T-helper 9 cell (primary cell): ENCODE measurements around the gene AMOTL1.
"Not testable (repeated sequence)": the region's sequence is repeated elsewhere in the genome, so short reads cannot be mapped to it uniquely, and the experiment has no call there.

Experiments
- DNase-seq: peaks from one replicate; pipeline ENCODE4 v3.0.0-alpha.2; 2020

The AMOTL1 gene

DNA sequence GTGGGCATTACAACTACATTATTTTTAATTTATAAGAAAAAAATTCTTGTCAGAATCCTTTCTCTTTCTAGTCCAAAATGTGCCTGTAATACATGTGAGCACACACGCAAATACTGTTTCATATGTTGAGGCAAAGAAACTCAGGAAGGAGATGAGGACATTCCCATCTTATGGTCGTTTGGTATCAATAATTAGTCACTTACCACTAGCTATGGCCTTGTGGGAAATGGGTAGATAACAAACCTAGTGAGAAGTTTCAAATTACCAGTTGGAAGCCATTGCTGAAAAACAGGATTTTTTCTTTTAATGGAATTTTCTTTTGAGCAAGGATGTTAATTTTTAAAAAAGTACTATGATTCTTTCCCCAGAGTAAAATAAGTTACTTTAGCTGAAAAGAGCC lies 25.7 kb downstream of the AMOTL1 start:
- DNase-seq: no peak

DNA sequence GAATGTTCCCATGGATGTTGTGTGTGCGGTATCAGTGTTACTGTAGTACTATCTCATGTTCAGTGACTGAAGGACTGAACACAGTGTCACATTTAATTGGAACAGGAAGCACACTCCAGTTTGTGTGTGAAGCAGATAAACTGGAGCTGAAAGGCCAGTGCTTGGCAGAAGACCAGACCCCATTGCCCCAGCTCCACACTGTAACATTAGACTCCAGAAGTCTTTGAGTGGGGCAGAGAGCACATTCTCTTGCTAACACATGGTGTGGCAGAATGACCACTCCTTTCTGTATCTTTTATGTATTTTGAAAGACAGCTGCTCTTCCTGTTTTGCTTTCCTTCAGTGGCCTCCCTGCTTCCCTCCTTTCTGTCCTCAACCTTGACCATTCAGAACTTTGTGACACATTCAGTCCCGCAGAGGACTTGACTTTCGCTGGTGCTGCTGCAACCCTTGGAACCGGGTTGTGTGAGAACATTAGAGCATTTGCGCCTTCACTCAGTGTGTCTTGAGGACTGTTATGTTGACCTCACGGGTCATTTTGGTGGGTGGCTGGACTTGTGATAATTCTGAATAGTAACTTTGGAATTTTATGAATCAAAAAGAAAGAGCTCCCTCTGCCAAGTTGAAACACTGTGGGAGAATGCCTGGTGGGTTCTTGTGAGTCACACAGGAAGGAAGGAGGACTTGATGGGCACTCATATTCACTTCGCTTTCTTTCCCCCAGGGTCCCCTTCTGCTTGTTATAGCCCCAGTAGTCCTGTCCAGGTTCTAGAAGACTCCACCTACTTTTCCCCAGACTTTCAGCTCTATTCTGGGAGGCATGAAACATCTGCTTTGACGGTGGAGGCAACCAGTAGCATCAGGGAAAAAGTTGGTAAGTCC lies 26.4 kb downstream of the AMOTL1 start:
- no peak for DNase-seq

DNA sequence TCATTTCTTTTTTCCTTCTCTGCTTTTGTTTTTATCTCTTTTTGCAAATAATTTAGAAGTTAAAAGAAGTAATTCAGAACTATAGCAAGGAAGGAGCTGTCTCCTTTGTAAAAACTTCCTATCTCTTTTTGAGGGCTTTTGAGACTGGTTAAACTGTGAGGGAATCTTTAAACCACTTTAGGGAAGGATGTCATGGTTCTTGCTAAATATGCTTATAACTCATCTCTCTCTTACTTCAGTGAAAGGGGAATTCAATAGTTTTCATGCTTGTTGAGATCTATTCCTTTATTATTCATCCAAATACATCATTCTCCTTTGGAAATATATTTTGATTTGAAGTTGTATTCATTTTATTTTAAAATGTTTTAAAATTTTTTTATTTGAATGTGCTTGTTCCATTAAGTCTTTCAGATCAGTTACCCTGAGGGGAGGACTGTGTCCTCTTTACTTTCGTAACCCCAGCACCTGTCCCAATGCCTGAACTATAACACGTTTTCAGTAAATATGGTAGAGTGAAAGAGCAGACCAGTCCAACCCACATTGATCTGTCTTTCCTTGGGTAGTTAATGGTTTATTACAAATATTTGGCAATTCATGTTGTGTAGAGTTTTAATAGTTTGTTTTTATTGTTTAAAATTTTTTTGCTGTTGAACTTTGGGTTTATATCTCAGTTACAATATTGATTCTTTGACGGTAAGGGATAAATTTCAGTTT lies 27.5 kb downstream of the AMOTL1 start:
- DNase-seq: no peak

DNA sequence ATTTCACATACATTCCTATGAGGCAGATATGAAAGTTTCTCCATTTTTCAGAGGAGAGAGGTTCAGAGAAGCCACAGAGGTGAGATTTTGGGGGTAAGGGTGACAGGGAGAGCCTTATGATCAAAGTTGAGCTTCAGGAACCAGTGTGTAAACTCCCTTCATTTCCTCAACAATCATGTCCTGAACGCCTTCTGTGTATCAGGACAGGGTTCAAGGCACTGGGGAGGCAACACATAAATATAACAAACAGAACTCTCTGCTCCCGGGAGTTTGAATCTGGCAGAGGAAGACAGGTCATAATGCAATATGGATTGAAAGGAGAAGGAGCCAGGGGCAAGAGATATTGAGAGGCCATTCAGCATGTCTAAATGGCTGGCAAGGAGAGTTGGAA lies 28.0 kb downstream of the AMOTL1 start:
- no peak for DNase-seq

DNA sequence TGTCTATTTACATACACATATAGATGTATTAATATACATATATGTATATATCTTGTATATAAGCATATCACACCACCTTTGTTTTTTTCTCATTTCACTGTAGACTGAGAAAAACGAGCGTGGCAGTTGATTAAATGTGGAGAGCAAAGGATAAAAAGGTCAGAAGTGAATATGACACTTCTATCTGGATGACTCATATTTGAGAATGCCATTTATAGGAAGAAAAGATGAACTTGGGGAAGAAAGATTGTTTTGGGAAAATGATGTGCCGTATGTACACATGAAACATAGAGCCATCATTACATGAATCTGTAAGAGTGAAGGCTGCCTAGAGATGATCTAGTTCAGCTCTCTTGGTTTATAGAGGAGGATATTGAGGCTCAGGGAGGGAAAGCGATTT lies 28.7 kb downstream of the AMOTL1 start:
- DNase-seq: no peak

DNA sequence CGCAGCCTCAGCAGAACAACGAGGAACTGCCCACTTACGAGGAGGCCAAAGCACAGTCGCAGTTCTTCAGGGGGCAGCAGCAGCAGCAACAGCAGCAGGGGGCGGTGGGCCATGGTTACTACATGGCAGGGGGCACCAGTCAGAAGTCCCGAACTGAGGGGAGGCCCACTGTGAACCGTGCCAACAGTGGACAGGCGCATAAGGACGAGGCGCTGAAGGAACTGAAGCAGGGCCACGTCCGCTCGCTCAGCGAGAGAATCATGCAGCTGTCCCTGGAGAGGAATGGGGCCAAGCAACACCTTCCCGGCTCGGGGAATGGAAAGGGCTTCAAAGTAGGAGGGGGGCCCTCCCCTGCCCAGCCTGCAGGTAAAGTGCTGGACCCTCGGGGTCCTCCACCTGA lies 31.6 kb downstream of the AMOTL1 start:
- no peak for DNase-seq

DNA sequence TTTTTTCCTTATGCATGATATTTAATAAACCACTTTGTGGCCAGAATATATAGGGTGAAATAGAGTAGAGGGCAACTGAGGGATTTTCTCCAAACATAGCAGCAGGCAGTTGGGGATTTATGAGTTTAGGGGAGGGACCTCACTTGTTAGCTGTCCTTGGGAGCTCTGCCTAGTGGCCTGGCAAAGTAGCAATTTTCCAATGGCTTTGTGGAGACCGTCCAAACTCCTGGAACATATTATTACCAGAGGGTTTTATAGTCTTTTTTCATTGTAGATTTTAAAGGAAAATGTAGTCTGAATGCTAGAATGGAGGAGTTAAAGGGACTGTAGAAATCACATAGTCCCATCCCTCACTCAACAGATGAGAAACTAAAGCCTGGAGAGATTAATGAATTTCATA lies 32.3 kb downstream of the AMOTL1 start:
- DNase-seq: no peak

DNA sequence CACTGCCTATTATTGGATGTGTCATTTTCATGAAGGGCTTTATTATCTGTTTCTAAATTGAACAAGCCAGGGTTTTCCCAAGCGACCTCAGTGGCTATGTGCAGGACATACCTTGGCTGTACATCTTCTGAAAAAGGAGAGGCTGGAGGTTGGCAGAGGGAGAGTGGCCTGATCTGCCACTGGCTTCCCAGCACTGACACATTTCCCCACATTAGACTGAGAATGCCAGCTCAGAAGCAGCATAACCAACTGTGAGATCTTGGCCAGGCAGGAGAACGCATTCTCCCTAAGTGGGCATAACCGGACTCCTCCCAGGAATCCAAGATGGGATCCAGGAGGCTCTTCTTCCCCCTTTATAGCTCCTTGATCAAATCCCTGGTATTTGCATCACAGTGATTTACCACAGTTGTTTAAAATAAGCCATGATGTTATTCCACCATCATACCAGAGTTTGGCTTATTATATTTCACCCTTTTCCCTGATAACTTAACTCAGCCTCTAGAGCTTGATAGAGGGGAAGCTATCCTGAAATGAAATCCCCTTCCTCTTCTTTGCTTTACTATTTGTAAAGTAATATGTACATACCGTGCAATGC lies 33.8 kb downstream of the AMOTL1 start:
- no peak for DNase-seq

DNA sequence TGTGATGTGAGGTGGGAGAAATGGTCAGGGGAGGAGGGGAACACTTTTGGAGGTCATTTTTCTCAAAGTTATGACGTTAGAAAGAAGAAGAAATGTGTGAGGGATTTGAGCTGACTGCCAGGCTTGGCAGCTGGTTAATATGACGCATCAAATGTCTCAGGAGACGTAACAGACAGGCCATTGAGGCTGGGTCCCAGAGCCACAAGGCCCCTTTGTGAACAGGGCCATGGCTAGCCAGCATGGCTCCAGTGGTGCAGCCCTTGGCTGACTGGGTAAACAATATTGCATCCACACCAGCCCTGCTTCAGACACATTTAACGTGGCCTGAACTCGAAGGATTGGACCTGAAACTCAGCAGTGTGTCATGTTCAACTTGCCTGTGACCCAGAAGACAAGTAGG lies 34.3 kb downstream of the AMOTL1 start:
- DNase-seq: no peak

DNA sequence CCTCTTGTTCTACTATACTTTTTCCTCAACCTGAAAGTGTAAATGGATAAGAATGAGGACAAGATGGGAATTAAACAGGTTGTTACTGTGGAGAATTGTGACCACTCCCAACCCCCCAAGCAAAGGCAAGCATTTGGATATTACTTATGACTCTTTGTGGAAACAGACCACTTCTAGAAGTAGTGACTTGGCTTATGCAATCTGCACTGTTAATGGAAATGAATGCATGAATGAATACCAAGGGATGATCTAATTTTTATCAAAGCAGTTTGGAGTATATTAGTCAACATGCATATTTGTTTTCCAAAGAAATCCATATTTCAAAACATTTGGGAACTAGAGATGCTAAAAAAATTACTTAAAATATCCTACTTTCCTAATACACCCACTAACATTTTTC lies 35.3 kb downstream of the AMOTL1 start:
- no peak for DNase-seq

DNA sequence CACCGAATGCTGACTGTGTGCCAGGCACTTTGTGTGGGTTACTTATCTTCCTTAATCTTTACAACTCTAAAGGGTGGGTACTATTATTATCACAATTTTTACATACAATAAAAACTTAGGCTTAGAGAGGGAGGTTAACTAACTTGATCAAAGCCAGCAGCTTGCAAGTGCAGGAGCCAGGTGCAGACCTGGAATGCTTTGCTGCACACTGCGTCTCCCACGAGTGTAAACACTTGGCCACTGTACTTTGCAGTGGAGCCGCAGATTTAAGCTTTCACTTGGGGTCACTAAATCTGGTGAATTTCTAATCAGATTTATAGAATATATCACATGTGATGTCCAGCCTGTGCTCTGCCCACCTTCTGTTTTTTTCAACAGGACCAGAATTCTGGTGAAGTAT lies 36.7 kb downstream of the AMOTL1 start:
- no peak for DNase-seq

DNA sequence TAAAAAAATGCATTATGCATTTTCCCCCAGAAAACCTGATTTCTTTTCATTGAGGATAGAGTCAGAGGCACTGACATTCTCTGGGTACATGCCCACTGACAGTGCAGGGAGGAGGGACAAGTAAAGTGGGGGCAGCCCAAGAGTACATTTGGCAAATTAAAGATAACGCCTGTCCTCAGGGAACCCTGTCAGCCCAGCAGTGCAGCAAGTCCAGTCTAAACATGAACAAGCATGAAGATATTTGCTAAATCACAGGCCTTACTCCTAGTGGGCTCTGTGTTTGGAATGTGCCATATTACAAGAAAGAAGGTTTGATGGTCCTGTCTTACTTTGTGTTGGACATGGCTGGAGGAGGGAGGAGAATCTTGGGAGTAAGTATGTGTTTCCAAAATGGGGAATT lies 37.9 kb downstream of the AMOTL1 start:
- no peak for DNase-seq

DNA sequence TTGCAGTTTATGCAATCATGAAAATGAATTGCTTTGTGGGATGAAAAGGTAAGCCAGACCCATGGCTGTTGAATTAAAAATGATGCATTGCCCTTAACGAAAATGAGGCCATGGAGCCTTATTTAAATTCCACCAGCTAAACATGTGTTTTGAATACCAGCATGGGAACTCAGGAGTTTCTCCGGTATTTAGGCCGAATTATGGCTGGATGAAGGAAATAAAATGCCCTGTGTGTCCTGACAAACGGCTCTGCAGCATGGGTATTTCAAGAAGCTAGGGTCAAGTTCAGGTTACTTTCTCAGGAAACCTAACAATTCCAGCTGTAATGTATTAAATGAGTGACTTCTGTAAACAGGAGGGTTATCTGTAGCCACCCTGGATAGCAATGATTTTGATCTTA lies 38.3 kb downstream of the AMOTL1 start:
- no peak for DNase-seq

DNA sequence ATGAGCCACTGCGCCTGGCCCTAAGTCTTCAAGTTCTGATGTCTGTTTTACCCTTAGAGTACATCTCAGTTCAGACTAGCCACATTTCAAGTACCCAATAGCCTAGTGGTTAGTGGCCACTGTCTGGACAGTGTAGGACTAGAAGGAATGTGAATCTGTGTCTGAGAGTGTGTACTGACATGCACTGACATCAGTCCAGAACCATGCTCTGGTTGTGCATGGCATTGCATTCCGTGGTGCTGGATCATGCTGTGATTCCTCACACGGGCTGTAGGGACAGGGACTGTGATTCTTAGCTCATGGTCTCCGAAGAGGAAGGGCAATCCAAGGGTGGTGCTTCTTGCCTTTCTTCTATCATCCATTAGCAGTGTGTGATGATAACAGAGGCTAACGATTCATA lies 41.1 kb downstream of the AMOTL1 start:
- DNase-seq: no peak

DNA sequence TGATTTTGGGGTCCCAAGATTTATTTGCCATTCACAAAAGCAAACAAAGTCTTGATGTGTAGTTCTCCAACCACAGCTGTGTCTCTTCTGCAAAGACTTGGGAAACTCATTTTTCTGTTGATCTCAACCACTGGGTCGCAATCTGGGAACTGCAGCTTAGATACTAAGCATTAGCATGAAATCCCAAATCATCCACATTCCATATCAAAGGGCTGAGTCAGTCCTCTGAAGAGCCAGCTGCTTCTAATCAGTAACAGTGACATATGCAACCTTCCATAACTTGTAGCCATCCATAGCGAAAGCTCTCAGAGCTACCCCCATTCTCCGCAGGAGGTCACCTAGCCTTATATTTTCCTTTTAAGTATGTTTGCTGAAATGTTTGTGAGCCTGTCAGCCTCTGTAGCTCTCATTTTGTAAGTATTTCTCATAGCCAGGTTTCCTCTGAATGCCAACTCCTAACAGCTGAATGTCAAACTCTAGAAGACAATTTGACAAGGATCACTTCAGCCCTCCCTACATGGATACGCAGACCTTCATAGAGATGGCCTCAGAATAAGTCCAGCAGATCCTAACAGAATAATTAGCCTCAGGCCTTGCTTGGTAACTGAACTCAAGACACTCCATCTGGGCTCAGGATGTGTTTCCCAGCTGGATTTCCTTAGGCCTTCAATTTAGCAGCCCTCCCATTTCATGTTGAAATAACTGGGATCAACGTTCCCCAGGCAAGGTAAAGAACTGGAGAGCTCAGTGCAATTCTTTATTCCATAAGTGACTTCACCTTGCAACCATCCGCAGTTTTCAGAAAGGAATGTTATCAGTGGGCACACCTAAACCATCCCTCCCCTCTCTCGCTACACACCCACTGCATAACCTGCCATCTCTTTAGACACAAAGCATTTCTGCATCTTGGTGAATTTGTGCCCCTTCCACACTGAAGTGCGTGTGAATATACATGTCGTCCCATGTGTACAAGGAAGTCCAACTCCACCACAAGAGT lies 44.9 kb downstream of the AMOTL1 start:
- DNase-seq: not testable (repeated sequence)

DNA sequence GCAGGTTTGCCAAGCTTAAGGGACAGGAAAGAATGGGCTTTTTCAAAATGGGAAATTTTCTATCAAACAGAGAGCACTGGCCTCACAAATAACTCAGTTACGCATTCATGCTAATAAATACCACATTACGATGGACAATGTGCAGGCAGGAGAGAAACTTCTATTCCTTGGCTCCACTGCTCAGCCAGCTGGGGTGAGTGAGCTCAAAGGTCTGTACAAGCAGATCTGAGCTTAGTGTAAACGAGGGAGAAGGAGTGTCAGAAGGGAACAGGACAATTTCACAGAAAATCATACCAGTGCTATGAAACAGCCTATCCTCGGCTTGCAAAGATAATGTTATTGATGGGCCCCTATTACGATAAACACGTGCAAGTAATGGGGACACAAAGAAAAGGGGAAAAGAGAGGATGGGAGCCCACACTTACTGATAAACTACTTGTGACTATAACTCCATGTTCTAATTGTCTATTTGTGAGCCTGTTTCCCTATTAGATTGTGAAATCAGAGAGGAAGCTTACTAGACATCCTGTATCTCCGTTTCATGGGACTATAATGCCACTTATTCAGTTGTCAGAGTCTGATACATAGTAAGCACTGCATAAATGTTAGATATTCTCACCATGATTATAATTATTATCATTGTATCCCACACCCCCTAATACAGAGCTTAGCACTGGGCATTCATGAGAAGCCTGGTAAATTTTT lies 46.3 kb downstream of the AMOTL1 start:
- DNase-seq: no peak

DNA sequence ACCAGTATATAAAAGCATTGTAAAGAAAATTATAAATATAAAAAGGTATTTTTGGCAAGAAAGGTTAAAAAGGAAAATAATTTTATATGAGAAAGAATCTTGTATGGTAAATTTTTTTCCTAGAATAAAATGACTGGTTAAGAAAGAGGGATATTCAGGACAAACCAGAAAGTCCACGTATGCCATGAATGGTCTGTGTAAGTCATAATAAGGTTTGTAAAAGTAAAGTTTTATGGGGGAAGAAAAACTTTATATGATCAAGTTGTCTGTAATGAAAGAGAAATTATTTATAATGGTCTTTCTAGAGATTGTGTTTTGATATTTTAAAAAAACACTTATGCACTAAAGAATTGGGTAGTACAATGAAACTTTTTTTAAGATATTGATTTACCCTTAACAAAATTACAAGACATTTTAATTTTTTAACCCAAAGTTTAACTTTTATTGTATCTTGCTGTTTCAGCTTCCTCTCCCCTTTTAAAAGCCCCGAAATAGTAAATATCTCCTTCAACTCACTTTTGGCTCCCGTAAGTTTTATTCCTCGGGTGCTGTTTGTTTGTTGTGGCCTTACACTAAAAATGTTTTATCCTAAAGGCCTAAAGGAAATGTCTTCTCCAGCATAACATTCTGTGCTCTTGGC lies 47.7 kb downstream of the AMOTL1 start:
- DNase-seq: no peak

DNA sequence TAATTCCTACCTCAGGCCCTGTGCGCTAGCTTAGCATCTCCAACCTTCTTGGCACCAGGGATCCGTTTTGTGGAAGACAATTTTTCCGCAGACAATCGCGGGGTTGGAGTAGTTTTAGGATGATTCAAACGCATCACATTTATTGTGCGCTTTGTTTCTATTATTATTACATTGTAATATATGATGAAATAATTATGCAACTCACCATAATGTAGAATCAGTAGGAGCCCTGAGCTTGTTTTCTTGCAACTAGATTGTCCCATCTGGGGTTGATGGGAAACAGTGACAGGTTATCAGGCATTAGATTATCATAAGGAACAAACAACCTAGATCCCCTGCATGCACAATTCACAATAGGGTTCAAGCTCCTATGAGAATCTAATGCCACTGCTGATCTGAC lies 52.3 kb downstream of the AMOTL1 start:
- DNase-seq: no peak

DNA sequence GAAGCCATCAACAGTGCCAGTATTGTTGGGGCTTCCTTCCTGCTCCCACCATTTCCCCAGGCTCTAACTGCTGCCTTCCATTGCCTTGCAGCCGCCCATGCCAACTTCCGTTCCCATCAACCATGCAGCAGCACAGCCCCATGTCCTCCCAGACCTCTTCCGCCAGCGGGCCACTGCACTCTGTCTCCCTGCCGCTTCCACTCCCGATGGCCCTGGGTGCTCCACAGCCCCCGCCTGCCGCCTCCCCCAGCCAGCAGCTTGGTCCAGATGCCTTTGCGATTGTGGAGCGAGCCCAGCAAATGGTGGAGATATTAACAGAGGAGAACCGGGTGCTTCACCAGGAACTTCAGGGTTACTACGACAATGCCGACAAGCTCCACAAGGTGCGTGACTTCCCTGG lies 53.3 kb downstream of the AMOTL1 start:
- DNase-seq: no peak

DNA sequence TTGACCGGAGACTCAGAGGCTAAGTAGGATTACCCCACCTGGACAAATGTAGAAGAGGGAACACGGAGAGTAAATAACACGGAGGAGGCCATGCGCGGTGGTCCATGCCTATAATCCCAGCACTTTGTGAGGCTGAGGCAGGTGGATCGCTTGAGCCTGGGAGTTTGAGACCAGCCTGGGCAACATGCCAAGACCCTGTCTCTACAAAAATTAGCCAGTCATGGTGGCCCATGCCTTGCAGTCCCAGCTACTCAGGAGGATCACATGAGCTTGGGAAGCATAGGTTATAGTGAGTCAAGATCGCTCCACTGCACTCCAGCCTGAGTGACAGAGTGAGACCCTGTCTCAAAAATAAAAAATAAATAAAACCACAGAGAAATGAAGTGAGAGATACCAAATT lies 53.9 kb downstream of the AMOTL1 start:
- no peak for DNase-seq

DNA sequence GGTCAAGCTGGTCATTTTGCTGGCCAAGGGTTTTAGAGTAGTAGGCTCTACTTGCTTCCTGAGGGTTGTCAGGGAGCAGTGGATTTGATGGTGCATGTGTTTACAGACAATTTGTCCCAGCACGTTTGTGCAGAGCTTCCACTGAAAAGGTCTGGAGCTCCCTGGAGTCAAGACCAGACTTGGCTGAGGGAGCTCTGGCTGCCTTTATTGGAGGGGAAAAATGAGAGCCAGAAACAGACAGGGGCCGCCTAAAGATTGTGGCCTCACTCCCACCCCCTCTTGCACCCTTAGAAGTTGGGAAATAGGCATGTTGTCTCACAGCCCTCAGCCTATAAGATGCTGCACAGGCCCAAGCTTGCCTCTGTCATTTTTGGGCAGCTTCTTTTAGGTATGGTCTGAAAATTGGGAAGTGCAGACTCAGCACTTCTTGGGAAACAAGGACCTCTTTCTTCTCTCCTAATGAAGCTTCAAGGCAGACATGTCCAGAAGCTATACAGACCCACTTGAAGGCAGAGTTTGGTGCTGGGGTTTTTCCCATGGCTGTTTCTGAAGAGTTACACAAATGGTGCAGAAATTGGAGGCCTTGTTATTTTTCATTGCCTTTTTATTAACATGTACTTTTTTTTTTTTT lies 55.1 kb downstream of the AMOTL1 start:
- DNase-seq: no peak
